ENCODE data around the gene CD300A. TPM values are rescaled to one million over a fixed set of nuclear protein-coding genes. Genes with fewer than 3 reads are reported as not detected.

The CD300A gene
- total and polyA plus RNA-seq, 11 donors, result 0.64 to 23.2 (median 1.6) TPM

DNA sequence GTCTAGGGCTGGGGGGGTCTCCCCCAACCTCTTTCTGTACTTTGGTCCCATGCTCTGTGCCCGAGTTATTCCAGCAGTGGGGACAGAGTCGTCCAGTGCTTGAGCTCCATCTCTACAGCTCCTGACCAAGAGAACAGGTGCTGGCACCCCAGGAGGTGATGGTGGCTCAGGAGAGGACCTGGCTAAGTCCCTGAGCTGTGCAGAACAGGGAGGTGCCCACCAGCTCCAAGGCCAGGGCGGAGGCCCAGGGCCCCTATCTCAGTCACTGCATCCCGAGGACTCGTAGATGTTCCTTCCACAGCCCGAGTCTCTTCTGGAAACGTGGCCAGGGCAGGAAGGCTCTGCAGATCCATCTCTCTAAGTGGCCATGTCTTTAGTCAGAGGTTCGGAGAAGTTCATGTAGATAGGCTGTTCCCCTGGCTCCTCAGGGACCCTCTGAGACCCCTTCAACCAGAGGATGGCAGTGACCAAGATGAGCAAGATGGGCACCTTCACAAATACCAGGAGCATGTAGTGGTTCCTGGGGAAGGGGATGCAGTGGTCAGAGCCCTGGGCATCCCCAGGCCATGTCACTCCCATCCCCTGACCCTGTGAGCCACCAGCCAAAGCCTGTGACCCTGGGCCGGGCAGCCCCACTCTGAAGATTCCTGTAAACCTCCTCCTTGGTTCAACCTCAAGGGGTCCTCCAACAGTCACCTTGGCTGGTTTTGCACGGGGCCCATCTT is 56.1 kb downstream of the CD300A start:
- no peak for ATAC-seq
- Histone ChIP-seq H3K9me3 (peaks cover 0 to 8% (median 0%) of the 10 kb centered on the region in 12 donors), H3K4me3 (no peak overlapping the region), H3K27me3 (no peaks in the 10 kb centered on the region), H3K27ac (peak overlapping the region in 1 of 12 donors; percentile 94), H3K4me1 (peaks cover 0 to 46% (median 0%) of the 10 kb centered on the region in 12 donors), H3K36me3 (no peaks in the 10 kb centered on the region)
- TF ChIP-seq POLR2A (IDR thresholded peaks at IDR 0.05), result no peak
- TF ChIP-seq, protein P1, sequence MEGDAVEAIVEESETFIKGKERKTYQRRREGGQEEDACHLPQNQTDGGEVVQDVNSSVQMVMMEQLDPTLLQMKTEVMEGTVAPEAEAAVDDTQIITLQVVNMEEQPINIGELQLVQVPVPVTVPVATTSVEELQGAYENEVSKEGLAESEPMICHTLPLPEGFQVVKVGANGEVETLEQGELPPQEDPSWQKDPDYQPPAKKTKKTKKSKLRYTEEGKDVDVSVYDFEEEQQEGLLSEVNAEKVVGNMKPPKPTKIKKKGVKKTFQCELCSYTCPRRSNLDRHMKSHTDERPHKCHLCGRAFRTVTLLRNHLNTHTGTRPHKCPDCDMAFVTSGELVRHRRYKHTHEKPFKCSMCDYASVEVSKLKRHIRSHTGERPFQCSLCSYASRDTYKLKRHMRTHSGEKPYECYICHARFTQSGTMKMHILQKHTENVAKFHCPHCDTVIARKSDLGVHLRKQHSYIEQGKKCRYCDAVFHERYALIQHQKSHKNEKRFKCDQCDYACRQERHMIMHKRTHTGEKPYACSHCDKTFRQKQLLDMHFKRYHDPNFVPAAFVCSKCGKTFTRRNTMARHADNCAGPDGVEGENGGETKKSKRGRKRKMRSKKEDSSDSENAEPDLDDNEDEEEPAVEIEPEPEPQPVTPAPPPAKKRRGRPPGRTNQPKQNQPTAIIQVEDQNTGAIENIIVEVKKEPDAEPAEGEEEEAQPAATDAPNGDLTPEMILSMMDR (IDR thresholded peaks at IDR 0.05), result no peak
- intact Hi-C loops (cut with DNase I), result no loop called here
- WGBS, 4 donors, result 74 to 82% (median 76%) methylated on average over 5 to 10 of the region's 10 CpGs
- no peak for DNase-seq

DNA sequence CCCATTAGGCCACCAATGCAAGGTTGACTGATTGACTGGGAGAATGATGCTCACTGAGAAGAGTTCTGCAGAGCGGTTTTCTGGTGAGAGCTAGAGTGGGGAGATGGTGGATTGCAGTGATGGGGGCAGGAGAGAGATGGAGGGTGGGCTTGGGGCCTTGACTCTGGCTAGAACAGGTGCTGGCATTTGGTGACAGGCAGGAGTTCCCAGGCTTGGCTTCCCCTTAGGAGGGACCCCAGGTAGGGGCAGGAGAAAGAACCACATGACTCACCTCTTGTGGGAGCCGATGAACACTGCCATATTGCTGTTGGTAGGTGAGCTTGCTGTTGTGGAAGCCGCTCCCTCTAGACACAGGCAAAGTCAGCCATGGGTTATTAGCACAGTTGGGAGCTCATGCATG is 56.9 kb downstream of the CD300A start:
- no peak for DNase-seq
- WGBS, 4 donors, result 79 to 86% (median 81%) methylated on average over 2 to 3 of the region's 3 CpGs
- TF ChIP-seq, protein P1 (IDR thresholded peaks at IDR 0.05), result no peak
- no peak for TF ChIP-seq POLR2A (IDR thresholded peaks at IDR 0.05)
- H3K27me3 ChIP-seq, result no peaks in the 10 kb centered on the region
- H3K9me3 ChIP-seq, result peaks cover 0 to 8% (median 0%) of the 10 kb centered on the region in 12 donors
- intact Hi-C loops (cut with DNase I), result no loop called here
- no peak for ATAC-seq
- no peak overlapping the region for H3K4me3 ChIP-seq
- H3K4me1 ChIP-seq, result peaks cover 0 to 46% (median 0%) of the 10 kb centered on the region in 12 donors
- H3K36me3 ChIP-seq, result no peaks in the 10 kb centered on the region
- no peak overlapping the region for H3K27ac ChIP-seq

DNA sequence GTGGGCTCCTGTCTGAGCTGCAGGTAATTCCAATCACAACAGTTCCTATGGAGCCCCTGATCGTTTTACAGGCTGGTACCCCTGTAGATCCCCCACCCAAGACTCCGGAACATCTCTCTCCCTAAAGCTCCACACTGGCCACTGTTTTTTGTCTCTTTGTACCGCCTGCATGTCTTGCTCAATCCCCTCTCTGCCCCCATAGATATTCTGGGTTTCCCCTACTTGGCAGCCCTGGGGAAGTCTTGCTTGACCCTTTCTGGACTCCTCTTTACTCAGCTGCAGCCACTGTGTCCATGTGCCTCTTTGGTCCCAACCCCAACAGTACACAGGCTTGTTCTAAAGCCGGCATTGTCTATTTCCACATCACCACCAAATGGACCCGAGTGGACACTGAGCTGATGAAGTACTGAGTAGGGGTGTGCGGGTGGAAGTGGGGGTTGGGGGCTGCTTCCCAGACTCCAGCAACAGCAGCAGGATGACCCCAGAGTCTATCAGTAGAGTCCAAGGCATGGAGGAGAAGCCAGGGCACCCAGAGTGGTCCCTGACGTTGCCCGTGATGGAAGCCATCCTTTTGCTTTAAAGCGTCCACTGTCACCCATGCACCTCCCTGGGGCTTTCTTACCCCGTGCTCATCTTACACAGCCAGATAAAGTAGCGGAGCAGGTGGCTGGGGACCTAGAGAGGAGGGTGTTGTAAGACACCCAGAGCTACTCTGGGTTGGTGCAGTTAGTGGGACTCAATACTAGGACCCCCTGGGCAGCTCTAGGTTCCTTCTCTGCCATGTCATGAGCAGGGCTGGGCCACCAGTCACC is 58.4 kb downstream of the CD300A start:
- ATAC-seq, result no peak
- no peak for TF ChIP-seq POLR2A (IDR thresholded peaks at IDR 0.05)
- TF ChIP-seq, protein P1 (IDR thresholded peaks at IDR 0.05), result no peak
- H3K9me3 ChIP-seq, result peaks cover 0 to 7% (median 0%) of the 10 kb centered on the region in 12 donors
- peaks cover 0 to 48% (median 0%) of the 10 kb centered on the region in 12 donors for H3K4me1 ChIP-seq
- H3K4me3 ChIP-seq, result no peak overlapping the region
- intact Hi-C loops (cut with DNase I), result no loop called here
- H3K27me3 ChIP-seq, result no peaks in the 10 kb centered on the region
- no peaks in the 10 kb centered on the region for H3K36me3 ChIP-seq
- 76 to 82% (median 79%) methylated on average over 7 to 11 of the region's 11 CpGs for WGBS, 4 donors
- DNase-seq, result no peak
- H3K27ac ChIP-seq, result no peak overlapping the region

DNA sequence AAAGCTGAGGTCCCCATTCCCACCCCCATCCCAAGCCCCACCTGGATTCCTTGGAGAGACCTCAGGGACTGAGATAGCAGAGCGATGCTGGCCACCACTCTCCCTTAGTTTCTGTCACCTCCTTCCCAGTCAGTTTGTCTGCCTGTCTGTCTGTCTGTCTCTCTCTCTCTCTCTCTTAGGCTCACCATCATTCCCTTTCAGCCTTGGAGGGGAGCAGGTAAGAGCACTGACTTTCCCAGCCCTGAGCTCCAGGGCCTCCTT is 59.0 kb downstream of the CD300A start:
- Histone ChIP-seq H3K27ac (no peak overlapping the region), H3K27me3 (no peaks in the 10 kb centered on the region), H3K9me3 (peaks cover 0 to 7% (median 0%) of the 10 kb centered on the region in 12 donors), H3K4me1 (peaks cover 0 to 46% (median 0%) of the 10 kb centered on the region in 12 donors), H3K36me3 (no peaks in the 10 kb centered on the region), H3K4me3 (no peak overlapping the region)
- 88 to 100% (median 89%) methylated on average over 1 of the region's 1 CpG for WGBS, 4 donors
- no peak for ATAC-seq
- intact Hi-C loops (cut with DNase I), result no loop called here
- TF ChIP-seq, protein P1 (IDR thresholded peaks at IDR 0.05), result no peak
- TF ChIP-seq POLR2A (IDR thresholded peaks at IDR 0.05), result no peak
- no peak for DNase-seq
